K562 (cell line): ENCODE data around the gene EHBP1. TPM values are rescaled to one million over a fixed set of nuclear protein-coding genes. Genes with fewer than 3 reads are reported as not detected.

Experiments
- ATAC-seq: fragments of 200-7000 bp; cut with Tn5 transposase; 3 replicates; pipeline ENCODE4 v1.9.1; 2020; ENCODE audit warnings: moderate library complexity
- BruUV-seq: library from RNA; stranded (reverse); fragments of 400-500 nt; replicated peaks from 2 replicates; lab custom pipeline; 2021; lab: Mats Ljungman, UMichigan
- CTCF ChIA-PET: fragments of 300-600 bp; formaldehyde crosslinking; extraction: SDS; loops from one replicate; lab custom pipeline; 2021; ENCODE audit warnings: low intra/inter-chr PET ratio; lab: Yijun Ruan, JAX
- POLR2A ChIA-PET: fragments of 300-600, 350-650 bp; sonication (Branson Sonifier 250); formaldehyde crosslinking; extraction: SDS; loops from one replicate; lab custom pipeline; 2021; ENCODE audit warnings: antibody characterized with exemption, inconsistent platforms; lab: Yijun Ruan, JAX
- DNase-seq, 4 experiments: peaks; one replicate each; pipeline versions ENCODE4 v3.0.0 to v3.0.0-alpha.2; 2011 to 2018; ENCODE audit warnings: low spot score in 3 of 4, mixed read lengths in 3 of 4; ENCODE audit errors: extremely low read depth in 1 of 4
- FAIRE-seq: peaks from 2 replicates; lab custom pipeline; 2011; peaks lifted over from hg19 to GRCh38; lab: Jason Lieb, UNC
- H2AFZ ChIP-seq: 2 replicates; pipeline ENCODE4 v1.6.0; 2011; ENCODE audit warnings: low read depth, low read length, control low read depth, inconsistent platforms
- H3K27ac ChIP-seq: fragments of 200-600 bp; 3 replicates; pipeline ENCODE4 v1.8.0; 2011; ENCODE audit warnings: low read depth, mild to moderate bottlenecking, control low read depth, inconsistent platforms, low read length, moderate library complexity, mixed read lengths; ENCODE audit errors: extremely low read depth
- H3K27me3 ChIP-seq, 2 experiments: fragments of 300-600 bp in 1 of 2; 2 replicates in 1 of 2; 3 replicates in 1 of 2; pipeline versions ENCODE4 v1.6.0 to v1.8.0; 2011; ENCODE audit warnings: inconsistent platforms in 2 of 2, low read length in 2 of 2, mild to moderate bottlenecking in 1 of 2, mixed read lengths in 1 of 2, moderate library complexity in 1 of 2; ENCODE audit not compliant: control insufficient read depth in 2 of 2, insufficient read depth in 2 of 2
- H3K36me3 ChIP-seq: fragments of 300-600 bp; 3 replicates; pipeline ENCODE4 v1.8.0; 2011; ENCODE audit warnings: mild to moderate bottlenecking, low read length, inconsistent platforms; ENCODE audit not compliant: control insufficient read depth, insufficient read depth
- H3K4me1 ChIP-seq, 2 experiments: fragments of 200-600 bp in 1 of 2; replicated peaks in 1 of 2; 2 replicates in 1 of 2; 3 replicates in 1 of 2; pipeline versions ENCODE4 v1.5.1 to v1.8.0; 2011; ENCODE audit warnings: inconsistent platforms in 2 of 2, low read length in 2 of 2, mild to moderate bottlenecking in 1 of 2, mixed read lengths in 1 of 2, moderate library complexity in 1 of 2; ENCODE audit not compliant: control insufficient read depth in 2 of 2, insufficient read depth in 2 of 2
- H3K4me2 ChIP-seq: 2 replicates; pipeline ENCODE4 v1.6.1; 2011; ENCODE audit warnings: low read length, control low read depth, inconsistent platforms, mixed read lengths; ENCODE audit not compliant: insufficient read depth
- H3K4me3 ChIP-seq: fragments of 200-600 bp; sonication (generic), shearing (Covaris generic); 2 replicates; pipeline ENCODE4 v1.5.1; 2016; ENCODE audit warnings: control low read depth, inconsistent platforms
- H3K79me2 ChIP-seq: fragments of 200-600 bp; 3 replicates; pipeline ENCODE4 v1.8.0; 2011; ENCODE audit warnings: low read length, inconsistent platforms; ENCODE audit not compliant: control insufficient read depth, insufficient read depth
- H3K9ac ChIP-seq, 2 experiments: 2 replicates each; pipeline versions ENCODE4 v1.6.0 to v1.6.1; 2011; ENCODE audit warnings: low read depth in 2 of 2, low read length in 2 of 2, control low read depth in 1 of 2, inconsistent platforms in 1 of 2, mild to moderate bottlenecking in 1 of 2, mixed read lengths in 1 of 2; ENCODE audit not compliant: insufficient read depth in 1 of 2
- H3K9me1 ChIP-seq: one replicate; pipeline ENCODE4 v1.6.0; 2011; ENCODE audit warnings: inconsistent platforms, mild to moderate bottlenecking, low read length, moderate library complexity; ENCODE audit not compliant: control insufficient read depth, insufficient read depth
- H3K9me3 ChIP-seq: replicated peaks from 2 replicates; pipeline ENCODE4 v1.5.1; 2011; ENCODE audit warnings: low read depth, low read length, inconsistent platforms; ENCODE audit not compliant: control insufficient read depth, insufficient read depth
- H4K20me1 ChIP-seq: replicated peaks from 2 replicates; pipeline ENCODE4 v1.6.1; 2011; ENCODE audit warnings: low read length, inconsistent platforms, mixed read lengths; ENCODE audit not compliant: control insufficient read depth, insufficient read depth
- CREBBP ChIP-seq: IDR thresholded peaks from one replicate; pipeline ENCODE4 v1.6.1; 2012; ENCODE audit warnings: low read depth, mild to moderate bottlenecking, control low read depth, inconsistent platforms, low read length
- GABPB2 ChIP-seq: fragments of 250-450 bp; sonication (Bioruptor Pico); conservative IDR thresholded peaks from 2 replicates; pipeline ENCODE4 v1.5.1; 2021; ENCODE audit warnings: mild to moderate bottlenecking
- HMGXB4 ChIP-seq: sonication (generic); formaldehyde crosslinking; IDR thresholded peaks from 2 replicates; pipeline ENCODE4 v1.8.1; 2023; ENCODE audit warnings: mild to moderate bottlenecking, missing genetic modification reagents
- HNRNPH1 ChIP-seq: fragments of 200-400 bp; formaldehyde crosslinking; optimal IDR thresholded peaks from 2 replicates; pipeline ENCODE3; 2017; ENCODE audit warnings: low read depth, mild to moderate bottlenecking, low read length, moderate library complexity
- KLF16 ChIP-seq: IDR thresholded peaks from 2 replicates; pipeline ENCODE4 v1.6.1; 2016; ENCODE audit warnings: antibody characterized with exemption
- NFE2 ChIP-seq: IDR thresholded peaks from 2 replicates; pipeline ENCODE4 v1.6.1; 2014; ENCODE audit warnings: antibody characterized with exemption, low read depth
- POLR2AphosphoS2 ChIP-seq: IDR thresholded peaks from 2 replicates; pipeline ENCODE4 v1.6.1; 2012; ENCODE audit warnings: low read length, improper control_type of control experiment
- RBFOX2 ChIP-seq: fragments of 200-400 bp; formaldehyde crosslinking; IDR thresholded peaks from 2 replicates; pipeline ENCODE4 v1.6.1; 2017; ENCODE audit warnings: low read depth, mild to moderate bottlenecking, low read length, moderate library complexity
- RFX5 ChIP-seq: IDR thresholded peaks from 2 replicates; pipeline ENCODE4 v1.6.1; 2011; ENCODE audit warnings: low read depth, mild to moderate bottlenecking, improper control_type of control experiment, low read length
- SIRT6 ChIP-seq: IDR thresholded peaks from one replicate; pipeline ENCODE4 v1.6.1; 2012; ENCODE audit warnings: low read depth, mild to moderate bottlenecking, control low read depth, inconsistent platforms, low read length, moderate library complexity
- SMARCA4 ChIP-seq: fragments of 450-650 bp; IDR thresholded peaks from 2 replicates; pipeline ENCODE4 v1.6.1; 2016
- SNIP1 ChIP-seq: fragments of 450-650 bp; IDR thresholded peaks from 2 replicates; pipeline ENCODE4 v1.7.1; 2017; ENCODE audit warnings: low read depth, mild to moderate bottlenecking
- ZBTB33 ChIP-seq: sonication (generic); formaldehyde crosslinking; IDR thresholded peaks from 2 replicates; pipeline ENCODE4 v1.8.1; 2023; ENCODE audit warnings: mild to moderate bottlenecking, missing genetic modification reagents
- ZNF41 ChIP-seq: fragments of 250-450 bp; sonication (Bioruptor Pico); conservative IDR thresholded peaks from 2 replicates; pipeline ENCODE4 v1.4.0; 2020; ENCODE audit warnings: mild to moderate bottlenecking
- WGBS: fragments of 100-300 bp; shearing (Covaris generic); methylation state at CpG from one replicate; pipeline ENCODE4 v1.1.6; 2016; ENCODE audit warnings: low coverage, mixed read lengths; ENCODE audit not compliant: insufficient coverage; ENCODE audit errors: missing lambda C conversion rate; 5-methylcytosine and 5-hydroxymethylcytosine counted together
- in situ Hi-C: fragments of 300-500 bp; cut with MboI; formaldehyde crosslinking; loops from 4 replicates; pipeline ENCODE4 v1.15.0; 2018; ENCODE audit warnings: inconsistent platforms, mixed read lengths
- intact Hi-C: fragments of 100-400 bp; cut with micrococcal nuclease; formaldehyde crosslinking; loops from 2 replicates; pipeline ENCODE4 v1.14.2; 2022
- polyA plus RNA-seq, 8 experiments: library from polyadenylated mRNA; depleted of rRNA in 4 of 8; stranded (reverse) in 5 of 8; unstranded in 3 of 8; fragments of >200 nt; fragmentation: Nextera tagmentation in 2 of 8; fragmentation: Illumina TruSeq in 1 of 8; extraction: Ambion mirVana in 2 of 8; extraction: Trizol in 1 of 8; gene quantifications; 2 replicates each; pipeline versions ENCODE4 v1.2.1 to v1.2.3, GENCODE V29; 2011 to 2014; ENCODE audit warnings: inconsistent platforms in 1 of 8, missing spikeins in 1 of 8
- total RNA-seq, 7 experiments: library from RNA; depleted of rRNA in 6 of 7; stranded (reverse); fragments of >200 nt in 6 of 7; fragmentation: Illumina TruSeq in 2 of 7; extraction: Trizol in 2 of 7; gene quantifications; 2 replicates each; pipeline versions ENCODE4 v1.2.1 to v1.2.3, GENCODE V29; 2011 to 2021; ENCODE audit warnings: low replicate concordance in 1 of 7

Gene EHBP1
- total and polyA plus RNA-seq, 9 of the 15 experiments (the other 6 are each of a cell fraction or from before 2014, with no cell fraction given): 8.9 to 26.6 (median 19.3) TPM

- TF ChIP-seq GABPB2 (CRISPR knock-in tag) (no peak), ZNF41 (CRISPR knock-in tag) (no peak), CREBBP (no peak), KLF16 (no peak), HNRNPH1 (no peak), POLR2AphosphoS2 (no peak), RFX5 (no peak), SNIP1 (no peak), SIRT6 (no peak)
These were observed 347.8 kb downstream of the EHBP1 start (continued) for GRCh38 chr2:63053081-63053888.

DNA sequence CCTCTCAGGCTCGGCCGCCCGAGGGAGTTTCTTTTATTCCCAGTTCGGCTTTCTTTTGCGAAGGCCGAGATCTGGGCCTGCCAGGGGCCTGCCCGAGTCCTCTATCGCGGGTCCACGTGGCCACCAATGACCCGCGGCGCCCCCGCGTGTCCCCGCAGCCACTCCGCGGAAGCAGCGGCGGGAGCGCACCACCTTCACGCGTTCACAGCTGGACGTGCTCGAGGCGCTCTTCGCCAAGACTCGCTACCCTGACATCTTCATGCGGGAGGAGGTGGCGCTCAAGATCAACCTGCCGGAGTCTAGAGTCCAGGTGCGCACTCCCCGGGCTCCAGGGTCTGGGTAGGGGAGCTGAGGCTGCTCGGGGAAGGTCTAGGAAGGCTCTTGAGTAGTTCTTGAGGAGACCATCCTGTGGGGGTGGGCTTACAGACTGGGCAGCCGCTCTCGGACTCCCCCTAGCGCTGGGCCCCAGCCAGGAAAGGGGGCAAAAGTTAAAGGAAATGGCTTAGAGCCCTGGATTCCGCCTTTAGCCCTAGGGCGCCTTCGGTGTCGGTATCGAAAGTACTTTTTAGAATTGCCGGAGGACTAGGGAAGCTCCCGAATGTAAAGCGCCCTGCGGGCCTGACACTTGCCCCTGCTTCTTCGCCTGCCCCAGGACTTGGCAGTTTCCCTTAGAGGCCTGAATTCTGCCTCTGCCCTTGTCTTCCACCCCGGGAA is 348.5 kb downstream of the EHBP1 start:
- in situ Hi-C loops: no loop called here
- no peak overlapping the region for H3K4me2 ChIP-seq
- BruUV-seq: no TSS peak

More for the DNA sequence above, 348.5 kb downstream of the EHBP1 start:
- Histone ChIP-seq H4K20me1 (no peaks in the 10 kb centered on the region), H3K36me3 (peaks cover 43% of the 10 kb centered on the region; the same call in 1 of the 3 replicates), H3K9ac (no peak overlapping the region), H3K9me3 (peaks cover 9% of the 10 kb centered on the region), H3K27ac (no peak overlapping the region), H3K27me3 (no peaks in the 10 kb centered on the region), H3K79me2 (peaks cover 12% of the 10 kb centered on the region; the same call in 2 of the 3 replicates), H3K4me1 (peaks cover 2 to 35% of the 10 kb centered on the region in 2 experiments; a peak in 3 of 5 replicates), H3K9me1 (no peaks in the 10 kb centered on the region), H3K4me3 (no peak overlapping the region), H2AFZ (no peak overlapping the region)
- ATAC-seq (no peak), FAIRE-seq (no peak), DNase-seq (no peak)
- TF ChIP-seq NFE2 (no peak), SMARCA4 (no peak), HMGXB4 (CRISPR knock-in tag) (no peak), RBFOX2 (peak; percentile 38; the same call in 1 of the 2 replicates), ZBTB33 (CRISPR knock-in tag) (peak; percentile 74; the same call in 1 of the 2 replicates)
- intact Hi-C loops: no loop called here
- CTCF ChIA-PET: no interaction called here
- POLR2A ChIA-PET: no interaction called here
- 95% methylated on average over 38 of the region's 48 CpGs for WGBS
